ENCODE results near the gene SLC16A8.
A peak's percentile ranks its signal among the peaks of the same experiment; 100 is the strongest.

The SLC16A8 gene

GRCh38 chr22:38070250-38070921 is 13.6 kb downstream of the SLC16A8 start:
- DNase-seq = no peak

- DNase-seq = no peak
Observed at GRCh38 chr22:38069372-38070249, 14.4 kb downstream of the SLC16A8 start.

GRCh38 chr22:38068641-38069371 is 15.2 kb downstream of the SLC16A8 start:
- no peak for DNase-seq

- DNase-seq = no peak
Observed at GRCh38 chr22:38067761-38068360, 16.1 kb downstream of the SLC16A8 start.

GRCh38 chr22:38067028-38067415 is 17.0 kb downstream of the SLC16A8 start:
- no peak for DNase-seq

- no peak for DNase-seq
Observed at GRCh38 chr22:38066381-38067027, 17.5 kb downstream of the SLC16A8 start.

GRCh38 chr22:38065539-38065938 is 18.4 kb downstream of the SLC16A8 start:
- no peak for DNase-seq

- no peak for DNase-seq
Observed at GRCh38 chr22:38062791-38063190, 21.2 kb downstream of the SLC16A8 start.

- DNase-seq = peak; percentile 74 to 79
Observed at GRCh38 chr22:38056969-38057891, 26.8 kb downstream of the SLC16A8 start, which contains the start of gene PICK1. Gene PICK1, plus strand, starts transcription at chr22:38057404. Its CDS starts 406 bp downstream, at chr22:38057810.

- peak; percentile 70 to 75 for DNase-seq
Observed at GRCh38 chr22:38051900-38052862, 31.8 kb downstream of the SLC16A8 start.

GRCh38 chr22:38051261-38051660 is 32.7 kb downstream of the SLC16A8 start:
- no peak for DNase-seq

GRCh38 chr22:38050720-38051119 is 33.3 kb downstream of the SLC16A8 start:
- DNase-seq = no peak

GRCh38 chr22:38049812-38050619 is 34.0 kb downstream of the SLC16A8 start:
- no peak for DNase-seq

GRCh38 chr22:38046070-38046748 is 37.8 kb downstream of the SLC16A8 start:
- DNase-seq = no peak

- DNase-seq = no peak
Observed at GRCh38 chr22:38043151-38044039, 40.6 kb downstream of the SLC16A8 start.

- no peak for DNase-seq
Observed at GRCh38 chr22:38042488-38042790, 41.5 kb downstream of the SLC16A8 start.

- DNase-seq = no peak
Observed at GRCh38 chr22:38041760-38042487, 42.1 kb downstream of the SLC16A8 start.

Measured in stimulated activated CD4-positive, alpha-beta T cell treated with anti-CD3 and anti-CD28 coated beads, Interleukin-2, amount 100 ng/mL, for 48 hours (primary cell).